GM23338 (cell line): ENCODE data around the gene ZFR2.

Experiments
- CREB1 ChIP-seq: fragments of 250-450 bp; sonication (Bioruptor Pico); IDR thresholded peaks from 2 replicates; pipeline ENCODE4 v1.5.0; 2020; ENCODE audit warnings: low read depth, mild to moderate bottlenecking, moderate library complexity
- ETS1 ChIP-seq: IDR thresholded peaks from 2 replicates; pipeline ENCODE4 v1.6.1; 2016; ENCODE audit warnings: antibody characterized with exemption
- EZH2 ChIP-seq: fragments of 200-600 bp; sonication (generic); IDR thresholded peaks from one replicate; pipeline ENCODE4 v1.8.0; 2017; ENCODE audit warnings: antibody characterized with exemption, mild to moderate bottlenecking, low read depth; ENCODE audit not compliant: unreplicated experiment
- EZH2phosphoT487 ChIP-seq: fragments of 200-600 bp; sonication (generic); IDR thresholded peaks from one replicate; pipeline ENCODE4 v1.8.1; 2018; ENCODE audit warnings: antibody characterized with exemption; ENCODE audit not compliant: unreplicated experiment
- JUNB ChIP-seq: IDR thresholded peaks from one replicate; pipeline ENCODE4 v1.6.1; 2016; ENCODE audit warnings: antibody characterized with exemption; ENCODE audit not compliant: unreplicated experiment
- NANOG ChIP-seq: IDR thresholded peaks from 2 replicates; pipeline ENCODE4 v1.6.1; 2016; ENCODE audit warnings: antibody characterized with exemption, borderline replicate concordance
- POLR2AphosphoS5 ChIP-seq: IDR thresholded peaks from 2 replicates; pipeline ENCODE4 v1.6.1; 2016; ENCODE audit warnings: antibody characterized with exemption, low read depth
- REST ChIP-seq: IDR thresholded peaks from one replicate; pipeline ENCODE4 v1.6.1; 2018; ENCODE audit warnings: antibody characterized with exemption; ENCODE audit not compliant: unreplicated experiment
- STAT1 ChIP-seq: IDR thresholded peaks from one replicate; pipeline ENCODE4 v1.6.1; 2016; ENCODE audit warnings: antibody characterized with exemption; ENCODE audit not compliant: unreplicated experiment
- ZNF114 ChIP-seq: fragments of 250-450 bp; sonication (Bioruptor Pico); IDR thresholded peaks from 2 replicates; pipeline ENCODE4 v1.5.0; 2020; ENCODE audit warnings: mild to moderate bottlenecking, moderate library complexity
- ZNF331 ChIP-seq: fragments of 250-450 bp; sonication (Bioruptor Pico); IDR thresholded peaks from 2 replicates; pipeline ENCODE4 v1.5.0; 2020; ENCODE audit warnings: low read depth, mild to moderate bottlenecking, moderate library complexity
- TF ChIP-seq, protein P1 (sequence below), 2 experiments: fragments of 200-600 bp in 1 of 2; sonication (generic) in 1 of 2; conservative IDR thresholded peaks; 2 replicates each; pipeline versions ENCODE4 v1.5.1 to v1.6.1; 2016 to 2017; ENCODE audit warnings: antibody characterized with exemption in 2 of 2, low read depth in 2 of 2, mild to moderate bottlenecking in 2 of 2, moderate library complexity in 1 of 2

GRCh38 chr19:3771000-3771905 is 97.6 kb downstream of the ZFR2 start:
- no peak for TF ChIP-seq JUNB
- TF ChIP-seq ETS1: no peak
- TF ChIP-seq, protein P1, sequence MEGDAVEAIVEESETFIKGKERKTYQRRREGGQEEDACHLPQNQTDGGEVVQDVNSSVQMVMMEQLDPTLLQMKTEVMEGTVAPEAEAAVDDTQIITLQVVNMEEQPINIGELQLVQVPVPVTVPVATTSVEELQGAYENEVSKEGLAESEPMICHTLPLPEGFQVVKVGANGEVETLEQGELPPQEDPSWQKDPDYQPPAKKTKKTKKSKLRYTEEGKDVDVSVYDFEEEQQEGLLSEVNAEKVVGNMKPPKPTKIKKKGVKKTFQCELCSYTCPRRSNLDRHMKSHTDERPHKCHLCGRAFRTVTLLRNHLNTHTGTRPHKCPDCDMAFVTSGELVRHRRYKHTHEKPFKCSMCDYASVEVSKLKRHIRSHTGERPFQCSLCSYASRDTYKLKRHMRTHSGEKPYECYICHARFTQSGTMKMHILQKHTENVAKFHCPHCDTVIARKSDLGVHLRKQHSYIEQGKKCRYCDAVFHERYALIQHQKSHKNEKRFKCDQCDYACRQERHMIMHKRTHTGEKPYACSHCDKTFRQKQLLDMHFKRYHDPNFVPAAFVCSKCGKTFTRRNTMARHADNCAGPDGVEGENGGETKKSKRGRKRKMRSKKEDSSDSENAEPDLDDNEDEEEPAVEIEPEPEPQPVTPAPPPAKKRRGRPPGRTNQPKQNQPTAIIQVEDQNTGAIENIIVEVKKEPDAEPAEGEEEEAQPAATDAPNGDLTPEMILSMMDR (conservative IDR thresholded peaks at IDR 0.05; ENCODE audit: low read depth in 2 of 2): no peak
- TF ChIP-seq EZH2phosphoT487: no peak
- no peak for TF ChIP-seq POLR2AphosphoS5
- TF ChIP-seq NANOG: no peak
- no peak for TF ChIP-seq EZH2
- no peak for TF ChIP-seq REST
- TF ChIP-seq ZNF114 (CRISPR knock-in tag): no peak
- no peak for TF ChIP-seq CREB1
- no peak for TF ChIP-seq STAT1
- TF ChIP-seq ZNF331 (CRISPR knock-in tag): no peak
